ENCODE results near the gene ZDHHC1. TPM values are rescaled to one million over a fixed set of nuclear protein-coding genes. Genes with fewer than 3 reads are reported as not detected.

The ZDHHC1 gene
- total RNA-seq, 1 donor, result 7.6 TPM

GRCh38 chr16:67398546-67399217 lies 17.6 kb downstream of the ZDHHC1 start:
- no peak overlapping the region for H3K4me3 ChIP-seq (ENCODE audit: low read depth, low read length)
- TF ChIP-seq CTCF (IDR thresholded peaks at IDR 0.05; ENCODE audit: insufficient read depth, low read length), result no peak
- no peak for DNase-seq (ENCODE audit: low read depth)

- no peak for TF ChIP-seq CTCF (IDR thresholded peaks at IDR 0.05; ENCODE audit: insufficient read depth, low read length)
- no peak for DNase-seq (ENCODE audit: low read depth)
- H3K4me3 ChIP-seq (ENCODE audit: low read depth, low read length), result no peak overlapping the region
Observed at GRCh38 chr16:67397812-67398545, 18.3 kb downstream of the ZDHHC1 start.

DNA sequence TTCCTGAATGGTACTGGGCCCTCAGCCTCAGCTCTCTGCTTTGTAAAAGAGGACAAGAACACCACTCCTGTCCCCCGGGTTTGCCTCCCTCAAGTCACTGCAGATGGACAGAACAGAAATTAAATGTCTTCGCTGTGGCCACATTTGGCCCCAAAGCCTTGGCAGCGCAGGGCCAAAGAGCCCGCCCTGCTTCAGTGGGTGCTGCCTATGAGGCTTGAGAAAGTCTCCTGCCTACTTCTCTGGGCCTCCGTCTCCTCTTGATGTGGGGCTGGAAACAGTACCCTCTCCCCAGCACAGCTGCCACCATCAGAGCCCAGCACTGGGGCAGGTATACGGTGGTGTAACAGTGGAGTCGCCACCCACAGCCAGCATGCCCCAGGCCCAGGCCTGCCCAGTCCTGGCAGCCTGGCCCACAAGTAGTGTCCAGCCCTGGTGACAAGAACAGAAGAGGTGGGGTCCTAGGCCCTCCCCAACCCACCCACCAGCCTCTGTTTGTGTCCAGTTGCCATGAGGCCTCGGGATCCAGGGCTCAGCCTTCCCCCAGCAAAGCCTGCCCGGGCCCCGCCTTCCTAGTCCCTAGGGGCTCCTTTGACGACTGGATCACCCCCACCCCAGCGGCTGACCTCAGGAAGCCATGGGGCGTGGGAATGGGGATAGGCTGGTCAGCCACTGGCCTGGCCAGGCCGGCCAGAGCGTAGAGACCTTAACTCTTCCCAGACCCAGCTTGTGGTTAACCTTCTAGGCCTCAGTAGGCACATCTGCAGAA lies 19.1 kb downstream of the ZDHHC1 start:
- no peak overlapping the region for H3K4me3 ChIP-seq (ENCODE audit: low read depth, low read length)
- no peak for DNase-seq (ENCODE audit: low read depth)
- no peak for TF ChIP-seq CTCF (IDR thresholded peaks at IDR 0.05; ENCODE audit: insufficient read depth, low read length)

DNA sequence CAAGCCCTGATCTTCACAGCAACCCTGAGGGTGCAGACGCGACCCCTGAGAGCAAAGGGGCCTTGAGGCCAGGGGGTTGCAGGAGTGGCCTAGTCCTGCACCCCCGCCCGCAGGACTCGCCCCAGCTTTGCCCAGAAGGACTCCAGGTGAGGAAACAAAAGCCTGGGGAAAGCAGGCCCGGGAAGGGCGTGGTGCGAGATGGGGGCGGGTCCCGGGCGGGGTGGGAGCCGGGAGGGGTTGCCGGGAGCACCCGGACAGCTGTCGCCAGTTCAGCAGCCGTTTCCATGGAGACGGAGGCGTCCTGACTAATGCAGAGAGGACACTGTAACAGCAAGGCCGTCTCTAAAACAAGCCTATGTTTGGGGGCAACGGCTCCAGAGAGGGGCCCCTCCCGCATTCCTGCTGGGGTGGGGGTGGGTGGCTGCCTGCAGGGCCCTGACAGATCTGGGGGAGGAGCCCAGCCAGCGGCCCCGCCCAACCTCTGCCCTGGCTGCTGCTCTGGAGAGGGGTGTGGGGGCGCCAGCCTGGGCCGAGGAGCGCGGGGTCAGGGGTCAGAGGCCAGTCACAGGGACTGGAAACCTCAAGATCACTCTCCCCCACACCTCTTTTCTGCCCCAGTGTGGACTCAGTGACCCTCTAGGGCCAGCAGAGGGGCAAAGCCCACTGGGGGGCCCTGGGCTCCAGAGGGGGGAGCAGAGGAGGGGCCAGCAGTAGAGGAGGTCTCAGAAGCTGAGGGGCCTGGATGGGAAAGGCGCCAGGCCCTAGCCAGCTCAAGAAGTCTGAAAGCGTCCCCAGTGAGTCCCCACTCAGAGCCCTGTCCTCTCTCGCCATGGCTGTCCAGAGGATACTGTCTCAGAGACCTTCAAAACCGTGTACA lies 19.9 kb downstream of the ZDHHC1 start:
- no peak overlapping the region for H3K4me3 ChIP-seq (ENCODE audit: low read depth, low read length)
- peak; percentile 50 for DNase-seq (ENCODE audit: low read depth)
- no peak for TF ChIP-seq CTCF (IDR thresholded peaks at IDR 0.05; ENCODE audit: insufficient read depth, low read length)

DNA sequence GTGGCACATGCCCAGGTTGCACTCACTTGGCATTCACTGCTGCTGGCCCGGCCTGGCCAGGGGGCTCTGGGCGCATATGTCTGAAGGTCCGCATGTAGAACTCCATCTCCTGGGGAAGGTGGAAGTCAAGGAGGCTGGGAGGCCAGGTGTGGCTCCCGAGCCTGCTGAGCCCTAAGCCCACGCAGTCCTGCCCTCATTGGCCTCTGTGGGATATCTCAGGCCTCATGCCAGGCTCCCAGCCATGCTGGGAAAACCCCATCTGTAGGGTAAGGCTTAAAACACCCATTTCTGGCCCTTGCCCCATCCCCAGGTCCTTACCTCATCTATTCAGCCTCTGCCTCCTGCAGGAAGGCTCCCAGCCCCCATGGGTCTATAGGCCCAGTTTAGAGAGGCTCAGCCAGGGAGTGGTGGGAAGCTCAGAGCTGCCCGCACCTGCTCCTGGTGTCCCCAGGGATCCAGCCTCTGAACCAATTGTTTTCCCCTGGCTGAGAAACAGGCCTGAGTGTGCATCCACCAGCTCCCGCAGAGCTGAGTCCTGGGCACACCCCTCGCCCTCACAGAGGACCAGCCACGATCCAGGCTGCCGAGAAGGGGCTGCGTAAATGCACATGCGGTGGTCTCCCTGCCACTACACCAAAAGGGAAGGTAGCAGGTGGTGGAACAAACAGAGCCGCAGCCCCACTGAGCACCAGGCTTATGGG lies 20.7 kb downstream of the ZDHHC1 start:
- no peak for TF ChIP-seq CTCF (IDR thresholded peaks at IDR 0.05; ENCODE audit: insufficient read depth, low read length)
- DNase-seq (ENCODE audit: low read depth), result no peak
- H3K4me3 ChIP-seq (ENCODE audit: low read depth, low read length), result no peak overlapping the region

DNA sequence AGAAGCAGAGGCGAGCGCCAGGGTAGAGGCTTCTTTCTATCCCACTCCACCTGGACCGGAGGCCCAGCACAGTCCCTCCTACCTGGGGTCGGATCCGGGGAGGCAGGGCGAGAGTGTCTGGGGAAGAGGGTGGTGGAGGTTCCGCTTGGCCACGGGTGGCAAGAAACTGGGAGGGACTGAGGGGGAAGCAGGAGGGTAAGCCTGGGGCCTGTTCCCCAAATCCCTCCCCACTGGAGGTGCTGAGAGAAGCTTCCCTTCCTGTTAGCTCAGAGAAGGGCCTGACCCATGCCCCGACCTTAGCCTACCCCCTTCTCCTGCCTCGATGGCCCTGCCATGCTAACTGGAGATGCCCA lies 21.2 kb downstream of the ZDHHC1 start:
- TF ChIP-seq CTCF (IDR thresholded peaks at IDR 0.05; ENCODE audit: insufficient read depth, low read length), result no peak
- no peak overlapping the region for H3K4me3 ChIP-seq (ENCODE audit: low read depth, low read length)
- DNase-seq (ENCODE audit: low read depth), result no peak

Measured in fibroblast of the aortic adventitia (primary cell).